A673 (cell line): Measurements from ENCODE around the gene TOGARAM1. TPM values are rescaled to one million over a fixed set of nuclear protein-coding genes. Genes with fewer than 3 reads are reported as not detected.

ENCODE experiments used
- BruUV-seq: library from RNA; stranded (reverse); fragments of 400-500 nt; replicated peaks from 2 replicates; lab custom pipeline; 2021; lab: Mats Ljungman, UMichigan
- CTCF ChIA-PET: fragments of 300-600 bp; sonication (Branson Sonifier 250); formaldehyde crosslinking; loops from one replicate; lab custom pipeline; 2022; ENCODE audit warnings: antibody characterized with exemption; lab: Charles Lee
- POLR2A ChIA-PET: fragments of 300-600 bp; sonication (Branson Sonifier 250); formaldehyde crosslinking; loops from one replicate; lab custom pipeline; 2022; ENCODE audit warnings: antibody characterized with exemption; ENCODE audit not compliant: low non-redundant PET; lab: Charles Lee
- DNase-seq: peaks from one replicate; pipeline ENCODE4 v3.0.0-alpha.2; 2015; ENCODE audit warnings: low spot score
- H3K27ac ChIP-seq: fragments of 200-600 bp; sonication (generic); 2 replicates; pipeline ENCODE4 v1.5.1; 2016; ENCODE audit warnings: mixed run types, low read depth, mild to moderate bottlenecking, mixed read lengths, antibody characterized with exemption, low read length; ENCODE audit not compliant: poor library complexity, severe bottlenecking
- H3K27me3 ChIP-seq: fragments of 200-600 bp; sonication (generic); replicated peaks from 2 replicates; pipeline ENCODE4 v1.6.1; 2017; ENCODE audit warnings: mixed run types, low read depth, mild to moderate bottlenecking, mixed read lengths, antibody characterized with exemption, low read length; ENCODE audit not compliant: insufficient read depth, poor library complexity
- H3K36me3 ChIP-seq: fragments of 200-600 bp; sonication (generic); 2 replicates; pipeline ENCODE4 v1.6.1; 2016; ENCODE audit warnings: mixed run types, mild to moderate bottlenecking, mixed read lengths, antibody characterized with exemption, low read length; ENCODE audit not compliant: insufficient read depth, poor library complexity, severe bottlenecking
- H3K4me1 ChIP-seq: fragments of 200-600 bp; sonication (generic); 2 replicates; pipeline ENCODE4 v1.6.1; 2017; ENCODE audit warnings: mixed run types, mild to moderate bottlenecking, mixed read lengths, antibody characterized with exemption, low read length; ENCODE audit not compliant: insufficient read depth, poor library complexity, severe bottlenecking
- H3K4me3 ChIP-seq: fragments of 200-600 bp; sonication (generic); 2 replicates; pipeline ENCODE4 v1.5.1; 2016; ENCODE audit warnings: low read depth, mixed run types, mild to moderate bottlenecking, mixed read lengths, low read length; ENCODE audit not compliant: poor library complexity, severe bottlenecking
- H3K9me3 ChIP-seq: fragments of 200-600 bp; sonication (generic); 2 replicates; pipeline ENCODE4 v1.6.1; 2016; ENCODE audit warnings: mixed run types, low read depth, mild to moderate bottlenecking, mixed read lengths, antibody characterized with exemption, low read length; ENCODE audit not compliant: poor library complexity, severe bottlenecking
- CTCF ChIP-seq: fragments of 300-800, 200-600 bp; sonication (generic); conservative IDR thresholded peaks from 2 replicates; pipeline ENCODE4 v1.5.1; 2017; ENCODE audit warnings: low read depth, mild to moderate bottlenecking, antibody characterized with exemption, low read length, moderate library complexity, mixed read lengths
- EZH2 ChIP-seq: fragments of 200-600 bp; sonication (generic); IDR thresholded peaks from 2 replicates; pipeline ENCODE4 v1.6.1; 2017; ENCODE audit warnings: borderline replicate concordance, low read depth, mild to moderate bottlenecking, mixed read lengths, antibody characterized with exemption, low read length; ENCODE audit not compliant: poor library complexity, severe bottlenecking
- intact Hi-C: fragments of 100-400 bp; cut with micrococcal nuclease; formaldehyde crosslinking; loops from one replicate; pipeline ENCODE4 v1.10.0; 2022; ENCODE audit not compliant: unreplicated experiment
- total RNA-seq: library from RNA; stranded (reverse); gene quantifications from 2 replicates; pipeline ENCODE4 v1.2.3, GENCODE V29; 2021

TOGARAM1 gene
- total RNA-seq, 1 experiment from 2014 or later, result 18.5 TPM

GRCh38 chr14:44954750-44955149 is 7.2 kb upstream of the TOGARAM1 start:
- BruUV-seq, result no TSS peak
- TF ChIP-seq CTCF (no peak), EZH2 (no peak)

GRCh38 chr14:44955528-44955927 is 6.5 kb upstream of the TOGARAM1 start:
- H3K4me1 ChIP-seq, result peaks cover 14% of the 10 kb centered on the region
- CTCF ChIA-PET, result no interaction called here
- BruUV-seq, result no TSS peak
- H3K4me3 ChIP-seq, result no peak overlapping the region
- H3K9me3 ChIP-seq, result no peaks in the 10 kb centered on the region
- POLR2A ChIA-PET, result interaction anchor here (0.6 kb wide), 1 partner anchor 223 kb away, joined by 6 read pairs; no protein-coding TSS in a partner anchor
- DNase-seq, result no peak
- H3K27ac ChIP-seq, result no peak overlapping the region
- no peaks in the 10 kb centered on the region for H3K36me3 ChIP-seq
- TF ChIP-seq CTCF, result no peak
- TF ChIP-seq EZH2, result no peak
- no peaks in the 10 kb centered on the region for H3K27me3 ChIP-seq
- intact Hi-C loops, result no loop called here

More at GRCh38 chr14:44954750-44955149, 7.2 kb upstream of the TOGARAM1 start:
- ChIA-PET CTCF (no interaction called here), POLR2A (no interaction called here)
- DNase-seq, result no peak
- H3K9me3 ChIP-seq, result no peaks in the 10 kb centered on the region
- no peak overlapping the region for H3K4me3 ChIP-seq
- no peaks in the 10 kb centered on the region for H3K27me3 ChIP-seq
- H3K36me3 ChIP-seq, result no peaks in the 10 kb centered on the region
- intact Hi-C loops, result no loop called here
- no peak overlapping the region for H3K27ac ChIP-seq
- H3K4me1 ChIP-seq, result peaks cover 14% of the 10 kb centered on the region

- BruUV-seq, result no TSS peak
- intact Hi-C loops, result no loop called here
- POLR2A ChIA-PET, result no interaction called here
Observed at GRCh38 chr14:44956866-44957265, 5.1 kb upstream of the TOGARAM1 start.

More at GRCh38 chr14:44956866-44957265, 5.1 kb upstream of the TOGARAM1 start:
- Histone ChIP-seq H3K27ac (no peak overlapping the region), H3K4me1 (peaks cover 14% of the 10 kb centered on the region), H3K36me3 (no peaks in the 10 kb centered on the region), H3K27me3 (no peaks in the 10 kb centered on the region), H3K9me3 (no peaks in the 10 kb centered on the region), H3K4me3 (no peak overlapping the region)
- TF ChIP-seq CTCF (no peak), EZH2 (no peak)
- CTCF ChIA-PET, result no interaction called here
- no peak for DNase-seq
